Neural cell (in vitro differentiated cells): ENCODE data around the gene DNAI4. TPM values are rescaled to one million over a fixed set of nuclear protein-coding genes. Genes with fewer than 3 reads are reported as not detected.

Experiments
- H2AFZ ChIP-seq: fragments of 200-600, 300-800 bp; sonication (generic), shearing (Covaris generic); 2 replicates; pipeline ENCODE4 v1.6.0; 2014; ENCODE audit warnings: low read depth, mild to moderate bottlenecking, antibody characterized with exemption, low read length, moderate library complexity
- H3F3A ChIP-seq: fragments of 200-600 bp; shearing (Covaris generic); 2 replicates; pipeline ENCODE4 v1.6.1; 2016; ENCODE audit warnings: mild to moderate bottlenecking, moderate library complexity, mixed read lengths, antibody characterized with exemption, low read length; ENCODE audit not compliant: insufficient read depth, poor library complexity, severe bottlenecking
- H3K27ac ChIP-seq: fragments of 200-600, 300-800 bp; sonication (generic), shearing (Covaris generic); 2 replicates; pipeline ENCODE4 v1.5.1; 2014; ENCODE audit warnings: mild to moderate bottlenecking, low read length, moderate library complexity
- H3K27me3 ChIP-seq: fragments of 300-800, 200-600 bp; sonication (generic), shearing (Covaris generic); 2 replicates; pipeline ENCODE4 v1.6.0; 2014; ENCODE audit warnings: mild to moderate bottlenecking, low read depth, low read length, moderate library complexity; ENCODE audit not compliant: insufficient read depth
- H3K36me3 ChIP-seq: fragments of 300-800, 200-600 bp; sonication (generic), shearing (Covaris generic); 2 replicates; pipeline ENCODE4 v1.5.1; 2014; ENCODE audit warnings: mild to moderate bottlenecking, antibody characterized with exemption, low read length, moderate library complexity; ENCODE audit not compliant: insufficient read depth
- H3K4me2 ChIP-seq: fragments of 300-800, 200-600 bp; sonication (generic), shearing (Covaris generic); 2 replicates; pipeline ENCODE4 v1.6.0; 2014; ENCODE audit warnings: mild to moderate bottlenecking, low read length
- H3K4me3 ChIP-seq: fragments of 300-800, 200-600 bp; sonication (generic), shearing (Covaris generic); 2 replicates; pipeline ENCODE4 v1.5.1; 2014; ENCODE audit warnings: mild to moderate bottlenecking, low read length, moderate library complexity
- H3K79me2 ChIP-seq: fragments of 200-600 bp; shearing (Covaris generic); replicated peaks from 2 replicates; pipeline ENCODE4 v1.6.0; 2014; ENCODE audit warnings: mild to moderate bottlenecking, low read length, moderate library complexity; ENCODE audit not compliant: insufficient read depth
- H3K9ac ChIP-seq: fragments of 300-800, 200-600 bp; sonication (generic), shearing (Covaris generic); 2 replicates; pipeline ENCODE4 v1.6.1; 2016; ENCODE audit warnings: mild to moderate bottlenecking, low read length, mixed read lengths
- H3K9me2 ChIP-seq: fragments of 200-600 bp; shearing (Covaris generic); 2 replicates; pipeline ENCODE4 v1.6.1; 2016; ENCODE audit warnings: mild to moderate bottlenecking, low read length, mixed read lengths; ENCODE audit not compliant: insufficient read depth
- H3K9me3 ChIP-seq: fragments of 200-600, 300-800 bp; sonication (generic), shearing (Covaris generic); 2 replicates; pipeline ENCODE4 v1.6.1; 2016; ENCODE audit warnings: mild to moderate bottlenecking, mixed run types, low read length, moderate library complexity, mixed read lengths
- H4K20me1 ChIP-seq: fragments of 200-600 bp; shearing (Covaris generic); 2 replicates; pipeline ENCODE4 v1.6.1; 2016; ENCODE audit warnings: mild to moderate bottlenecking, mixed run types; ENCODE audit not compliant: insufficient read depth
- EP300 ChIP-seq: fragments of 450-650 bp; conservative IDR thresholded peaks from 2 replicates; pipeline ENCODE4 v1.6.1; 2014; ENCODE audit warnings: antibody characterized with exemption, mild to moderate bottlenecking, moderate library complexity; ENCODE audit not compliant: poor library complexity, severe bottlenecking
- EZH2 ChIP-seq: fragments of 200-600, 300-800 bp; shearing (Covaris generic), sonication (generic); IDR thresholded peaks from 2 replicates; pipeline ENCODE4 v1.6.1; 2014; ENCODE audit warnings: antibody characterized with exemption, low read length, borderline replicate concordance, mild to moderate bottlenecking; ENCODE audit not compliant: insufficient read depth, poor library complexity, severe bottlenecking
- MXI1 ChIP-seq: fragments of 450-650 bp; conservative IDR thresholded peaks from 2 replicates; pipeline ENCODE4 v1.6.1; 2014; ENCODE audit warnings: antibody characterized with exemption, mild to moderate bottlenecking; ENCODE audit not compliant: poor library complexity, severe bottlenecking
- POLR2AphosphoS5 ChIP-seq: IDR thresholded peaks from 2 replicates; pipeline ENCODE4 v1.6.1; 2012
- RAD21 ChIP-seq: fragments of 450-650 bp; conservative IDR thresholded peaks from 2 replicates; pipeline ENCODE4 v1.6.1; 2014; ENCODE audit warnings: antibody characterized with exemption, mild to moderate bottlenecking, moderate library complexity
- SMC3 ChIP-seq: fragments of 450-650 bp; conservative IDR thresholded peaks from 2 replicates; pipeline ENCODE4 v1.6.1; 2014; ENCODE audit warnings: antibody characterized with exemption, mild to moderate bottlenecking, moderate library complexity; ENCODE audit not compliant: poor library complexity
- TAF1 ChIP-seq: IDR thresholded peaks from 2 replicates; pipeline ENCODE4 v1.6.1; 2012; ENCODE audit warnings: low read depth
- polyA plus RNA-seq: library from polyadenylated mRNA; depleted of rRNA; stranded (reverse); fragments of >200 nt; gene quantifications from 2 replicates; pipeline ENCODE4 v1.2.3, GENCODE V29; 2014
- TF ChIP-seq, protein P1 (sequence below): IDR thresholded peaks from 2 replicates; pipeline ENCODE4 v1.6.1; 2012; ENCODE audit warnings: borderline replicate concordance
- TF ChIP-seq, protein P2 (sequence below): fragments of 450-650 bp; IDR thresholded peaks from 2 replicates; pipeline ENCODE4 v1.5.1; 2014; ENCODE audit warnings: antibody characterized with exemption, mild to moderate bottlenecking, moderate library complexity; ENCODE audit not compliant: poor library complexity, severe bottlenecking

Gene DNAI4
- polyA plus RNA-seq, 1 donor from 2014 or later = 4.5 TPM

GRCh38 chr1:66791621-66792610 is 132.7 kb downstream of the DNAI4 start:
- Histone ChIP-seq H3K27ac (no peak overlapping the region), H4K20me1 (no peaks in the 10 kb centered on the region), H2AFZ (no peak overlapping the region), H3K36me3 (no peaks in the 10 kb centered on the region), H3K4me3 (no peak overlapping the region), H3K9ac (no peak overlapping the region), H3K9me2 (no peaks in the 10 kb centered on the region), H3K9me3 (no peaks in the 10 kb centered on the region), H3F3A (no peaks in the 10 kb centered on the region), H3K27me3 (no peaks in the 10 kb centered on the region), H3K79me2 (no peaks in the 10 kb centered on the region), H3K4me2 (no peak overlapping the region)
- TF ChIP-seq, protein P1, sequence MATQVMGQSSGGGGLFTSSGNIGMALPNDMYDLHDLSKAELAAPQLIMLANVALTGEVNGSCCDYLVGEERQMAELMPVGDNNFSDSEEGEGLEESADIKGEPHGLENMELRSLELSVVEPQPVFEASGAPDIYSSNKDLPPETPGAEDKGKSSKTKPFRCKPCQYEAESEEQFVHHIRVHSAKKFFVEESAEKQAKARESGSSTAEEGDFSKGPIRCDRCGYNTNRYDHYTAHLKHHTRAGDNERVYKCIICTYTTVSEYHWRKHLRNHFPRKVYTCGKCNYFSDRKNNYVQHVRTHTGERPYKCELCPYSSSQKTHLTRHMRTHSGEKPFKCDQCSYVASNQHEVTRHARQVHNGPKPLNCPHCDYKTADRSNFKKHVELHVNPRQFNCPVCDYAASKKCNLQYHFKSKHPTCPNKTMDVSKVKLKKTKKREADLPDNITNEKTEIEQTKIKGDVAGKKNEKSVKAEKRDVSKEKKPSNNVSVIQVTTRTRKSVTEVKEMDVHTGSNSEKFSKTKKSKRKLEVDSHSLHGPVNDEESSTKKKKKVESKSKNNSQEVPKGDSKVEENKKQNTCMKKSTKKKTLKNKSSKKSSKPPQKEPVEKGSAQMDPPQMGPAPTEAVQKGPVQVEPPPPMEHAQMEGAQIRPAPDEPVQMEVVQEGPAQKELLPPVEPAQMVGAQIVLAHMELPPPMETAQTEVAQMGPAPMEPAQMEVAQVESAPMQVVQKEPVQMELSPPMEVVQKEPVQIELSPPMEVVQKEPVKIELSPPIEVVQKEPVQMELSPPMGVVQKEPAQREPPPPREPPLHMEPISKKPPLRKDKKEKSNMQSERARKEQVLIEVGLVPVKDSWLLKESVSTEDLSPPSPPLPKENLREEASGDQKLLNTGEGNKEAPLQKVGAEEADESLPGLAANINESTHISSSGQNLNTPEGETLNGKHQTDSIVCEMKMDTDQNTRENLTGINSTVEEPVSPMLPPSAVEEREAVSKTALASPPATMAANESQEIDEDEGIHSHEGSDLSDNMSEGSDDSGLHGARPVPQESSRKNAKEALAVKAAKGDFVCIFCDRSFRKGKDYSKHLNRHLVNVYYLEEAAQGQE = no peak
- TF ChIP-seq MXI1 (no peak), SMC3 (no peak), TAF1 (no peak), EZH2 (no peak), EP300 (no peak), POLR2AphosphoS5 (no peak), RAD21 (no peak)
- TF ChIP-seq, protein P2, sequence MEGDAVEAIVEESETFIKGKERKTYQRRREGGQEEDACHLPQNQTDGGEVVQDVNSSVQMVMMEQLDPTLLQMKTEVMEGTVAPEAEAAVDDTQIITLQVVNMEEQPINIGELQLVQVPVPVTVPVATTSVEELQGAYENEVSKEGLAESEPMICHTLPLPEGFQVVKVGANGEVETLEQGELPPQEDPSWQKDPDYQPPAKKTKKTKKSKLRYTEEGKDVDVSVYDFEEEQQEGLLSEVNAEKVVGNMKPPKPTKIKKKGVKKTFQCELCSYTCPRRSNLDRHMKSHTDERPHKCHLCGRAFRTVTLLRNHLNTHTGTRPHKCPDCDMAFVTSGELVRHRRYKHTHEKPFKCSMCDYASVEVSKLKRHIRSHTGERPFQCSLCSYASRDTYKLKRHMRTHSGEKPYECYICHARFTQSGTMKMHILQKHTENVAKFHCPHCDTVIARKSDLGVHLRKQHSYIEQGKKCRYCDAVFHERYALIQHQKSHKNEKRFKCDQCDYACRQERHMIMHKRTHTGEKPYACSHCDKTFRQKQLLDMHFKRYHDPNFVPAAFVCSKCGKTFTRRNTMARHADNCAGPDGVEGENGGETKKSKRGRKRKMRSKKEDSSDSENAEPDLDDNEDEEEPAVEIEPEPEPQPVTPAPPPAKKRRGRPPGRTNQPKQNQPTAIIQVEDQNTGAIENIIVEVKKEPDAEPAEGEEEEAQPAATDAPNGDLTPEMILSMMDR = no peak

- no peak overlapping the region for H3K9ac ChIP-seq
- H3K36me3 ChIP-seq = no peaks in the 10 kb centered on the region
- no peaks in the 10 kb centered on the region for H3K79me2 ChIP-seq
- no peaks in the 10 kb centered on the region for H3K9me3 ChIP-seq
- no peak overlapping the region for H3K4me2 ChIP-seq
- no peak overlapping the region for H3K27ac ChIP-seq
- H3K9me2 ChIP-seq = no peaks in the 10 kb centered on the region
- H3F3A ChIP-seq = no peaks in the 10 kb centered on the region
- TF ChIP-seq EZH2 (no peak), SMC3 (no peak), POLR2AphosphoS5 (no peak), EP300 (no peak), TAF1 (no peak), RAD21 (no peak), MXI1 (no peak)
- TF ChIP-seq, protein P1 = no peak
- TF ChIP-seq, protein P2 = no peak
- no peaks in the 10 kb centered on the region for H4K20me1 ChIP-seq
- H2AFZ ChIP-seq = no peak overlapping the region
- H3K27me3 ChIP-seq = no peaks in the 10 kb centered on the region
- H3K4me3 ChIP-seq = no peak overlapping the region
Measured at GRCh38 chr1:66788231-66788939, 136.3 kb downstream of the DNAI4 start.
